GM18519 (cell line): ENCODE results near the gene TTC29.
"Not testable (repeated sequence)": the region's sequence is repeated elsewhere in the genome, so short reads cannot be mapped to it uniquely, and the experiment has no call there.

Experiments used
- ATAC-seq: cut with Tn5 transposase; IDR thresholded peaks from one replicate; pipeline ENCODE4 v1.9.1; 2021; ENCODE audit warnings: mild to moderate bottlenecking, moderate library complexity; ENCODE audit not compliant: unreplicated experiment, low FRiP score

The TTC29 gene

DNA sequence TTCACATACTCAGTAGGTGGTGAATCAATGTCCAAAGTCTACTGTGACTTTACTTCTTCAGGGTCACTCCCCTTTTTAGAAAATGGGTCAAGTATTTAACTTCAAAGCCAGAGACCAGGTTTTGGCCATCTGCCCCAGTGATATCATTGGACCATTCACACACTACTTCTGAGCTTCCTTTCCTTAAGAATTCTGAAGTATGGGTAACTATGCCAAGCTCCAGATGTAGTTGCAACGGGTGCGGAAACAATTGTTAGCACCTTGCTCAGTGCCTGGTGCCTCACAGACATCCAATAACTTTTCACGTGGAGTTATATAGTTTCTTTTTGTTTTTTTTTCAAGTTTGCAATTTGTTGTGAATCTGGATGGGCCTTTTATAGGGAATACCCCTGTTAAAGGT lies 62.6 kb downstream of the TTC29 start:
- ATAC-seq: no peak

DNA sequence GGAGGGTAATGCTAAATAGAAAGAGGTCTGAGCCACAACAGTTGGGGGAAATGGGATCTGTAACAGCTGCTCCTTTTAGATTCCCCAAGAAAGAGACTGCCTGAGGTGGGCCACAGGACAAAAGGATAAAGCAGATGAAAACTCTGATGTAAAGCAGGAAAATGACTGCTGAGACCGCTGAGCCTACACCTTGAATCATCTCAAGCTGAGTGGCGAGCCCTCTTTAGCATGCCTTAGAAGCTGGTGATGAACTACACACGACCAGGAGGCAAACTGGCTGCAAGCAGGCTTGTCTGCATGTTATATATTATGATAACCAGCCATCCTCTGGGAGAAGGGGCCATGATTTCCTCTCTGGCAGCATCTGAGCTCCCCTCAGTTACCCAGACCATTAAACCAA lies 88.4 kb downstream of the TTC29 start:
- ATAC-seq: no peak

DNA sequence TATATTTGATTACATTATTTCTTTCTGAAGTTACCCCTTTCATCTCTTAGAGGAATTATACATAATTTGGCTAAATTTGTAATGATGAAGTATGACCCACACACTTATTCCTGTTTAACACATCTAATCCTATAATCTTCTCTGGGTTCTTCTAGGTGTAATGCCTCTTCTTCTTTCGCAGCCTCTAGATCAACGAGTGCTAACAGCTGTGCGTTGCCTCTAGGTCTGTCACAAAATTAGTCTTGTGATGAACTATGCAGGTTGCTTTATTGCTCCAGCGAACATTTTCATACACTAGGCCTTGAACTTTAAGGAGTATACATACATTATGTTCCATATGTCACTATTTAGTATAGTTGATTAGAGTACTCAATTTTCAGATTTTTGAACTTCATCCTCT lies 89.9 kb downstream of the TTC29 start:
- ATAC-seq: no peak

DNA sequence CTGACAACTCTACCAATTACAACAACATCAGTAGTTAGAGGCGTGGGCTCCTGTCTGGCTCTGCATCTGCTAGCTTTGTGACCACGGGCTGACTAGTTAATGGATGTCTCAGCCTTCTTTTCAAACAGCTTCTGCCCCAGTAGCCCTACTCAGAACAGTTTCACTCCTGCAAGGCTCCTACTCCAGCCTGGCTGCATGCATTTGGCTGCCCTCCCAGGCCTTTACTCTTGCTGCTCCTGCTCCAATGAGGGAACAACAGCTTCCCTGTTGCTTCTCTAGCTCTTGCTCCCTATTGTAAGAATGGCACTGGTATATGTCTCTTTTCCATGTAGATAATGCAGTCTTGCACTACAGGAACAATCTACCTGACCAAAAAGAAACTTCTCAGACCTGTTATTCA lies 93.3 kb downstream of the TTC29 start:
- no peak for ATAC-seq

DNA sequence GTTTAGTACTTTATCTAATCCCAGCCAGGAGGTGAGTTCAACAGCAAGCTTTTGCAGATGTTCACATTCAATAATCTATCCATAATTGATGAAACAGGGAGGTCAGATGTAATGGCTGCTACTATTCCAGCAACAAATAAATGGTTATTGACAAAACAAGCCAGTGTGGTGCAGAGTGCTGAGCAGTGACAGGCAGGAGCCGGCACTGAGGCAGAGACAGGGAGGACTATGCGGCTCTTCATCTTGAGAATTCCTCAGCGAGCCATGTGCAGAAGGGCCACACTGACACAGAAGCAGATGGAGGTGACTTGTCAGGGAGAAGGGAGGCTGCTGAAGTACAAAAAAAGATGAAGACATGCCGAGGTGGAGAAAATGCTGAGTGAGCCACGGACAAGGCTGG lies 98.3 kb downstream of the TTC29 start:
- no peak for ATAC-seq

DNA sequence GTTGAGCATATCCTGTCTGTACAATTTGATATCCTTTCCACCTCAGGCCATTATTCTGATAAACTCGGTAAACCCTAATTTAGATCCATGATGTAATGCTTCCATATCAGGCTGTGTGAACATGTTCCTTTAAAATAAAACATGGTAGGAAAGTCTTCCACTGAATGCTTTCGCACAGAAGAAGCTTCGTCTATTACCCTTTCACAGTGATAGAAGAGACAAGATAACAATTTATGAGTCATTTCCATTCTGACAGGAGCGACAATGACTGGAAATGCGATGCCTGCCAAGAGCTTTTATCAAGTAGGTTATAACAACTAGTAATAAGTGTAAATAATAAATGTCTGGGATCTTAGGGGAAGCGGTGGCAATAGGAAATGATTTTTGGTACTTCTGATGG lies 98.8 kb downstream of the TTC29 start:
- ATAC-seq: no peak

DNA sequence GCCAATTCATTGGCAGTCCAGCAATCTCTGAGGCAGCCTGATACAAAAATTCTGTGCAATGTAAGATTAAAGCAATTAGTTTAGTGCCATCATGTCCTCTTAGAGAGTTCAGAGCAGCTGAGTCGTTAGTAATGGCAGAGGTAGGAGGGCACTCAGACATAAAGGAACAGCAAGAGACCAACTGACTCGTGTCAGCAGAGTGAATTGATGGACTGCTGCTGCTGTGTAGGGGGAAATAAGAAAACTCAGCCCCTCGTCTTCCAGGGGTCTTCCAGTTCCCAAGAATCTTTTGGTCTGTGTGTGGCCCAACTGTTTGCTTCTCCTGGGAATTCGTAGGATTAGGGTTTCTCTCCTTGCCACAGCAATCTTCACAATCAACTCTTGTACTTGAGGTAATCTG lies 100.9 kb downstream of the TTC29 start:
- no peak for ATAC-seq

DNA sequence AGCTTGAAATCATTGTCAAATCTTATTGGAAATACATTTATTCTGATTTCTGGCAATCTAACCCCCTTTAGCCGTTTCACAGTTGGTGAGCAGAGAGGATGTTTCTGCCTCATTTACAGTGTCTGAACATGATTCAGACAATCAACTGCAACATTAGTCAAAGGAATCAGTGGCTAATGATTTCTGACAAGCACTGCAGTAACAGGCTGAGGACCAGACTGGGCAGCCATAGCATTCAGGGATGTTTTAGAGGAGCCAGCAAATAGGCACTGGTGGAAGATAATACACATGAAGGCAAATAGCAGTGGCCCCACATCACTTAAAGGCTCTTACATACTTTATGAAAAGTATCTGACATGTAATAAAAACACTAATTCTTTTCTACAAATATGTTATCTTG lies 102.8 kb downstream of the TTC29 start:
- no peak for ATAC-seq

DNA sequence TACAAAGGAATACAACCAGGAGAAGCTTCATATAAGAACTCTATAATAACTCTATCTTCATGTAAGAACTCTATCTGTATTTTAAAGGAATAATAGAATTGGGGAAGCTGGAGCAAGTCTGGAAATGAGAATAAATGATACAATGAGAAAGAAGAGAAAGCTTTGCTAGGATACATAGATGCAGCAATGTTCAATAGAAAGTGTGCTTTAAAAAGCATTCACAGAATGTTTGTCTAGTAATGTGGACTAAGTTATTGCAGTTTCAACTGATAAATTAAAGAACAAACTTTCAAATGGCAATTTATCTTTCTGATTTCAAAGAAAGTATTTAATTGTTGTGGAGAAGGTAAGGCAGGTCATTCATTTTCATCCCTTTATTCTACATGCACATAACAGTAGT lies 104.9 kb downstream of the TTC29 start:
- ATAC-seq: no peak

DNA sequence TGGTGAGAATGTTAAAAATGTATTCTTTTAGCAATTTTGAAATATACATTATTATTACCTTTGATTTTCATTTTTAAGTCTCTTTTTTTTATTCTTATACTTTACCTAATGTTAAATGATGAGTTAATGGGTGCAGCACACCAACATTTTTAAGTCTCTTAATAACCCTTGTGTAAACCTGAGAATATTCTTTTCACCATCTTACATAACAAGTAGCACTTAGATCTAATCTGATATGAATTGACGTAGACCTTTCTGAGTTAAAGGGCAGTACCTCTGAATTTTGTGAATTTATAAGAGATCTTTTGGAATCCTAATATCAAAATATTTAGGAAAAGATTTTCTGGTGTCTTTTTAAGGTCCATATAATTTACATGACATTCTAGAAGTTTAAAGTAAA lies 110.6 kb downstream of the TTC29 start:
- no peak for ATAC-seq

DNA sequence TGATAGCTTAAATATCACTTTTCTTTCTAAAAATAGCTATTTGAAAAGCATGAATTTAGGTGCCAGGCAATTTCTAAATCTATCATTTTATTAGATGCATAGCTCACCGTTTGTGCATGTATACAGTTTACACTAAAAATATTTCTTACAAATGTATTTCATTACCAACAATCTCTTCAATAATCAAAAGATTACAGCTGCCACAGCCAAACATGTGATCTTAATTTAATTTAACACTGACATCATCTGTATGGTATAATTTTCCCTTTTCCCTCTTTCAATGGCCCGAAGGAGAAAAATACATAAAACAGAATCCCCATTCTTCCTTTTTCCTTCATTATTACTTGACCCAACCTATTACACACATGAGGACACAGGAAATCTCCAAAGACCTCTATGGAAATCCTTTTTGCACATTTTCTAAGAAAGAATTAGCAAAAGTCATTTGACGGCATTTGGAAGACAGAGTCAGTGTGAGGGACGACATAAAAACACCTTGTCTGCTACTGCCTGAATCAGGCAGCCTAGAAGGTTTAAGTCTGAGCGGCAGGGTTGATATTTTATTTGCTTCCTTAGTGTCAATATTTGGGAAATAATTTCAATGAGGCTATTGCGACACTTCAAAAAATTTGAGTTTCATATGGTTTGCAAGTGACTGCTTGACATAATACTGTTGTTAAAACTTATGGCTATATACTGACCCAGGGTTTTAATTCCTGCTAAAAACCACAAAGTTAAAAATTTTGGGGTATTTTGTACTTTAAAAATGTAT lies 111.2 kb downstream of the TTC29 start:
- no peak for ATAC-seq

DNA sequence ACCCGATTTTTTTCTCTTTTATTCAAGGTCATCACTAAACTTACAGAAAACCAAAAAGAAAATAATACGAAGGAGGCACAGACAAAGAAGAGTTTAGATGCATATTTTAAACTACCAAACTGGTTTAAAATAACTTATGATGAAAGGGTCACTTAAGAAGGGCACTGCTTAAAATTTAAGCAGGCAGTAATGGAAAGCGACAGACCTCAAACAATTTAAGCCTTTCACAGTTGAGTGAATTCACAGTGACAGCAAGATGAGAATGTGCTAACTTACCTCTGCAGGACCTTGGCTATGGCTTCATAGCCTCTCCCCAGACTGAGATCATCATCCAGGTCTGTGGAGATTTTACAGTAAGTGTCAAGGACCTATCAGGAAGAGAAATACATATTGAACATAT lies 112.1 kb downstream of the TTC29 start:
- no peak for ATAC-seq

DNA sequence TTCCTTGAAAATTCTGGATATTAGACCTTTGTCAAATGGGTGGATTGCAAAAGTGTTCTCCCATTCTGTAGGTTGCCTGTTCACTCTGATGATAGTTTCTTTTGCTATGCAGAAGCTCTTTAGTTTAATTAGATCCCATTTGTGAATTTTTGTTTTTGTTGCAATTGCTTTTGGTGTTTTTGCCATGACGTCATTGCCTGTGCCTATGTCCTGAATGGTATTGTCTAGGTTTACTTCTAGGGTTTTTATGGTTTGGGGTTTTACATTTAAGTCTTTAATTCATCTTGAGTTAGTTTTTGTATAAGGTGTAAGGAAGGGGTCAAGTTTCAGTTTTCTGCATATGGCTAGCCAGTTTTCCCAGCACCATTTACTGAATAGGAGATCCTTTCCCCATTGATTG lies 122.7 kb downstream of the TTC29 start:
- ATAC-seq: not testable (repeated sequence)

DNA sequence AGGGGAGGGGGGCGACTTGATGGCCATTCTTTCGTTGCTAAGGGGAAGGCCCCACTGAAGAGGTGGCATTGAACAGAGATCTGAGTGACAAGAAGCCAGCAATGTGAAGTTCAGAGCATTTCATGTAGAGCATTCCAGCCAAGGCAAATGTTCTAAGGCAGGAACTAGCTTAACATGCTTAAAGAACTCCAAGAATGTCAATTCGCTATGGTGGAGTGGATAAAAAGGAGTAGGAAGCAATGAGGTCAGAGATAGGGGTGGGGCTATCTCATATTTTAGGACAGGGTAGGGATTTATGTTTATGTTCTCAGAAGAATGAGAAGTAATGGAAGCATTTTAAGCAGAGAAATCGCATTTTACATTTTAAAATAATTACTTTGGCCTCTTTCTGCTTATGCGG lies 130.9 kb downstream of the TTC29 start:
- no peak for ATAC-seq

DNA sequence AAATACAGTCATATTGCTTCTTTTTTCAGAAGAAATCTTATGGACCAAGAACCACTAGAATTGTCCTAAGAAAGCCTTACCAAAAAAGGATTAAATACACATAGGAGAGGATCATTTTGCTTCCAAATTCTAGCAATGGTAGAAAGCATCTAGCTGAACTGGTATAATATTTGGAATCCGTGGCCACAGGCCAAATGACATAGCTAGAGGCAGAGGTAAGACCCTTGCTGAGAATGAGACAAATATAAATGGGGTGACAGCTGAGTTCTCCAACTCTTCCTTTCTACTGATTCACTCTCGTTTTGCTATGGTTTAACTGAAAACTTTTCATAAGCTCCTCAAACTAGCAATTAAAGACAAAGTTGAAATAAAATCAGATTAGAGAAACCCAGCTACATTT lies 150.0 kb downstream of the TTC29 start:
- ATAC-seq: no peak

DNA sequence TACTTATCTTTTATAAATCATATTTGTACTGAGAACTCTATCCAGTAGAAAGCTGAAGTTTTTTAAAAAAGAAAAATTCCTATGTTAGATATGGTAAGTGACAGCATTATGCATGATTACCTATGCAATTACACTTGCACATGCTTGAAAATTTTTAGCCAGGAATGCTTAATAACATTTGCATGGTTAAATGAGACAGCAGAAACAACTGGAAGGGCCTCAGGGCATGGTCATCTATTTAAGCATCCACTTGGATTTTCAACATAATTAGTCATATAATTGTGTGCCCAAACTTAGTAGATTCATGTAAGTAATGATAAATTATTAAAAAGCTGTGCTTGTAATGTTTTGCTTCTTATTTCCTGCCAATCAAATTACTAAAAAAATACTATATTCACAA lies 151.9 kb downstream of the TTC29 start:
- ATAC-seq: no peak

DNA sequence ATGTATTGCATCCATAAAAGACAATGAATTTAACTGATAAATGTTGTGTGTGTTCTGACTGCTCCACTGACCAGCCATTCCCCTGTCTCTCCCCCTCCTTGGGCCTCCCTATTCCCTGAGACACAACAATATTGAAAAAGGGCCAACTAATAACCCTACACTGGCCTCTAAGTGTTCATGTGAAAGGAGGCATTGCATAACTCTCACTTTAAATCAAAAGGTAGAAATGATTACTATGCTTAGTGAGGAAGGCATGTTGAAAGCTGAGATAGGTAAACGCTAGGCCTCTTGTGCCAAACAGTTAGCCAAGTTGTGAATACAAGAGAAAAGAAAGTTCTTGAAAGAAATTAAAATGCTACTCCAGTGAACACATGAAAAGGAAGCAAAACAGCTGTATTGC lies 154.2 kb downstream of the TTC29 start:
- no peak for ATAC-seq

DNA sequence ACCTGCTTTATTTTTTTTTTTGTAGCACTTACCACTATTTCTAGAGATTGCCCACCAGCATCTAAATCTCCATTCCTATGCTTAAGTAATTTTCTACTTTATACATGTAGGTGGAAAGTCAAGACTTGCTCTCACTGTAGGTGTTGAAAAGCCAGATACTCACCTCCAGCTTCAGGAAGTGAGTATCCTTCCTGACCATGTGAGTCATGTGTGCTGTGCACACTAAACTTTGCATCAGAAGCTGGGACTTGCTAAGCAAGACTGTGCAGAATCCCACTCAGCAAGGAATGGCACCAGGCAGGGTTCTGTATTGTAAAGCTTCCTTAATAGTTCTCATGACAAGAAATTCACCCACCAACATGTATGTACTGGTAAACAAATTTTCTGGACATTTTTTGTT lies 155.1 kb downstream of the TTC29 start:
- no peak for ATAC-seq

DNA sequence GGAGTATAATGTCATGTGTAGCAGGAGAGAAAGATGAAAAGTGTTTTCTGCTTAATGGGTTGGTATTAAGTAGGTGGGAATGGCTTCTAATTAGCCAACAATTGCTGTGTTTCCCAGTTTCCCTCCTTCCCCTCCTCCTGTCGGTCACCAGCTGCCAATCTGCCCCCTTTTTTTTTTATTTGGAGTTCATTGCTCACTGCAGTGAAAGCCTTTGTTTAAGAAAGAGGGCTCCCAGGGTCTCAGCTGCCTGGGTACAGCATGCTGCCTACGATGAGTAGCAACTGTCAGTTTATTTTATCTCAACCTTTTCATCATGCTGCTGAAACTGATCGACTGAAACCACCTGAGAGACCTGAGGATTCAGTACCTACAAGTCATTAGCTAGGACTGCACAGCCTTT lies 157.9 kb downstream of the TTC29 start:
- ATAC-seq: no peak

DNA sequence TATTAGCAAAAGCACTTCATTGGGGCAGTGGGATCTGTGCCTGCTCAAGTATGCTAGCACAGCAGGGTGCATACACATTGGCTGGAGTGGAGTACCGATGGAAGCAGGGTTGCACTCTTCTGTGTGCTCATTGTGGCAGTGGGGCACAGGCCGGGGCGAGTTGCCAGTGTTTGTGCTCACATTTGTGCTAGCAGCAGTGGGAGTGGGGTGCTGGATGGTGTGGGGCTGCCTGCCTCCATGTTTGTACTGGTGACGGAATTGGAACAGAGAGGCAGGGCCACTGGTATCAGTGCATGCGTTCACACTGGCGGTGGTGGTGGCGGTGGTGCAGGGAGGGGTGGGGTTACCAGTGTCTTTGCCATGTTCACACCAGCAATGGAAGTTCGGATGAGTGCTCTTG lies 169.0 kb downstream of the TTC29 start:
- no peak for ATAC-seq

DNA sequence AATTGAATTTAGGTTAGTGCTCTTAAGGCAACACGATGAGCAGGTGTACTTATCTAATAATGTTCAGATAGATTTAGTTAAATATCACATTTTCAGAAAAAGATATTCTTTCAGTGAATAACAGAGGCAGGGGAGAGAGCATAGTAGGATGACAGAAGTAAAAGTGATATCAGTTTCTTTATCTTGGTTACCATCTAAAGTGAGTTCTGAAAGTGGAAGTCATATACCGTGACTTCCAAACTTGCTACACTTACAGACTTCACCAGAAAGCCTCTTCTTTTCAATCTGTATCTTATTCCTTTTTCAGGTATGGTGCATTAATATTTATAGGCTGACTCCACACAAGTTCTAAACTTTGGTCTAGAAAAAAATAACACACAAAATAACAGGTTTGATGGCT lies 182.1 kb downstream of the TTC29 start:
- no peak for ATAC-seq

DNA sequence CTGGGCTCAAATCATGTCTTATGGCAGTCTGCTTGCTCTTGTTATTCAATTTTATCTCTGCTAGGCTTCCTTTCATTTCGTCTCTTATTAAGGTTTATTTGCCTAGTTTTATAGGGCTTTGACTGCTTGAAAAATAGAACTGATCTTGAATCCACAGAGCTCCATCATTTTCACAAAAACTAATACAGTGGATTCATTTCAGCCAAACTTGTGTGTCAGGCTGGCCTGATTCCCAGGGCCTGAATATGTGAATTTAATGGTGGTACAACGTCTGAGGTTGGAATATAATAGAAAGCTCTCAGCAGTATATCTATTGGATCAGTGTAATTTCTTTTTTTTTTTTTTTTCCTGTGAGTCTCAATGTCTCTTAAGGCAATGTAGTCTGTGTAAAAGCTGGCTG lies 183.6 kb downstream of the TTC29 start:
- no peak for ATAC-seq

DNA sequence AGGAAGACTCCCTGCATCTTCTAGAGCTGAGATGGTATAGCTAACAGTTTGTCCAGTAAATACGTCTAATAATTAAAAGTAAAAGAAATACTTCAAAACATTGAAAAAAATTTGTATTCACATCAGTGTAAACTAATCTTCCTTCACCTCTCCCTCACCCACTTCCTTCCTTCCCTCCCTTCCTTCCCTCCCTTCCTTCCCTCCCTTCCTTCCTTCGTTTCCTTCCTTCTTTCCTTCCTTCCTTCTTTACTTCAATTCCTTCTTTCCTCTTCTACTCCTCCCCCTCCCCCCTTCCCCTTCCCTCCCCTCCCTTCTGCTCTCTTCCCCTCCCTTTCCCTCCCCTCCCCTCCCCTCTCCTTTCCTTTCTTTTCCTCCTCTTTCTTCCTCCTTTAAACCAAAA lies 203.2 kb downstream of the TTC29 start:
- ATAC-seq: no peak
